RWPE2 (cell line): ENCODE measurements around the gene CHRM1.

Source experiments
- ATAC-seq: fragments of 200-7000 bp; cut with Tn5 transposase; 3 replicates; pipeline ENCODE4 v1.9.1; 2021; ENCODE audit warnings: low read depth
- DNase-seq: peaks from one replicate; pipeline ENCODE4 v3.0.0-alpha.2; 2020; ENCODE audit warnings: low spot score
- H3K27ac ChIP-seq: fragments of 450-650 bp; 2 replicates; pipeline ENCODE4 v1.5.1; 2017; ENCODE audit warnings: mild to moderate bottlenecking; ENCODE audit not compliant: poor library complexity, severe bottlenecking
- H3K27me3 ChIP-seq: fragments of 250-450 bp; sonication (Bioruptor Pico); 2 replicates; pipeline ENCODE4 v1.5.1; 2021; ENCODE audit warnings: mild to moderate bottlenecking, moderate library complexity; ENCODE audit not compliant: insufficient read depth, poor library complexity, severe bottlenecking
- H3K36me3 ChIP-seq: fragments of 250-450 bp; sonication (Bioruptor Pico); 2 replicates; pipeline ENCODE4 v1.5.1; 2020; ENCODE audit warnings: low read depth, mild to moderate bottlenecking, moderate library complexity
- H3K4me1 ChIP-seq: fragments of 250-450 bp; sonication (Bioruptor Pico); 2 replicates; pipeline ENCODE4 v1.5.1; 2021; ENCODE audit warnings: mild to moderate bottlenecking, moderate library complexity; ENCODE audit not compliant: insufficient read depth, poor library complexity, severe bottlenecking
- H3K4me3 ChIP-seq: fragments of 250-450 bp; sonication (Bioruptor Pico); 2 replicates; pipeline ENCODE4 v1.5.1; 2021; ENCODE audit warnings: mild to moderate bottlenecking, moderate library complexity; ENCODE audit not compliant: severe bottlenecking
- H3K9me3 ChIP-seq: fragments of 250-450 bp; sonication (Bioruptor Pico); 2 replicates; pipeline ENCODE4 v1.5.1; 2021; ENCODE audit warnings: mild to moderate bottlenecking, moderate library complexity; ENCODE audit not compliant: severe bottlenecking
- TF ChIP-seq, protein P1 (sequence below): fragments of 450-650 bp; IDR thresholded peaks from one replicate; pipeline ENCODE4 v1.5.1; 2017; ENCODE audit warnings: mild to moderate bottlenecking, moderate library complexity; ENCODE audit not compliant: poor library complexity, severe bottlenecking

CHRM1 gene

GRCh38 chr11:62896049-62896448 lies 25.1 kb downstream of the CHRM1 start:
- Histone ChIP-seq H3K27me3 (no peaks in the 10 kb centered on the region), H3K27ac (no peak overlapping the region), H3K9me3 (no peaks in the 10 kb centered on the region), H3K36me3 (no peaks in the 10 kb centered on the region), H3K4me3 (no peak overlapping the region), H3K4me1 (no peaks in the 10 kb centered on the region)
- DNase-seq (no peak), ATAC-seq (no peak)
- TF ChIP-seq, protein P1, sequence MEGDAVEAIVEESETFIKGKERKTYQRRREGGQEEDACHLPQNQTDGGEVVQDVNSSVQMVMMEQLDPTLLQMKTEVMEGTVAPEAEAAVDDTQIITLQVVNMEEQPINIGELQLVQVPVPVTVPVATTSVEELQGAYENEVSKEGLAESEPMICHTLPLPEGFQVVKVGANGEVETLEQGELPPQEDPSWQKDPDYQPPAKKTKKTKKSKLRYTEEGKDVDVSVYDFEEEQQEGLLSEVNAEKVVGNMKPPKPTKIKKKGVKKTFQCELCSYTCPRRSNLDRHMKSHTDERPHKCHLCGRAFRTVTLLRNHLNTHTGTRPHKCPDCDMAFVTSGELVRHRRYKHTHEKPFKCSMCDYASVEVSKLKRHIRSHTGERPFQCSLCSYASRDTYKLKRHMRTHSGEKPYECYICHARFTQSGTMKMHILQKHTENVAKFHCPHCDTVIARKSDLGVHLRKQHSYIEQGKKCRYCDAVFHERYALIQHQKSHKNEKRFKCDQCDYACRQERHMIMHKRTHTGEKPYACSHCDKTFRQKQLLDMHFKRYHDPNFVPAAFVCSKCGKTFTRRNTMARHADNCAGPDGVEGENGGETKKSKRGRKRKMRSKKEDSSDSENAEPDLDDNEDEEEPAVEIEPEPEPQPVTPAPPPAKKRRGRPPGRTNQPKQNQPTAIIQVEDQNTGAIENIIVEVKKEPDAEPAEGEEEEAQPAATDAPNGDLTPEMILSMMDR = no peak

GRCh38 chr11:62895501-62895900 lies 25.7 kb downstream of the CHRM1 start:
- no peaks in the 10 kb centered on the region for H3K36me3 ChIP-seq
- H3K27me3 ChIP-seq = no peaks in the 10 kb centered on the region
- ATAC-seq = no peak
- H3K4me1 ChIP-seq = no peaks in the 10 kb centered on the region
- TF ChIP-seq, protein P1 = no peak
- no peak overlapping the region for H3K4me3 ChIP-seq
- DNase-seq = no peak
- no peak overlapping the region for H3K27ac ChIP-seq
- no peaks in the 10 kb centered on the region for H3K9me3 ChIP-seq

GRCh38 chr11:62892077-62892922 lies 28.9 kb downstream of the CHRM1 start:
- no peak overlapping the region for H3K4me3 ChIP-seq
- DNase-seq = no peak
- no peaks in the 10 kb centered on the region for H3K9me3 ChIP-seq
- ATAC-seq = no peak
- H3K36me3 ChIP-seq = peaks cover 23% of the 10 kb centered on the region
- no peaks in the 10 kb centered on the region for H3K27me3 ChIP-seq
- H3K4me1 ChIP-seq = no peaks in the 10 kb centered on the region
- TF ChIP-seq, protein P1 = no peak
- H3K27ac ChIP-seq = no peak overlapping the region

DNA sequence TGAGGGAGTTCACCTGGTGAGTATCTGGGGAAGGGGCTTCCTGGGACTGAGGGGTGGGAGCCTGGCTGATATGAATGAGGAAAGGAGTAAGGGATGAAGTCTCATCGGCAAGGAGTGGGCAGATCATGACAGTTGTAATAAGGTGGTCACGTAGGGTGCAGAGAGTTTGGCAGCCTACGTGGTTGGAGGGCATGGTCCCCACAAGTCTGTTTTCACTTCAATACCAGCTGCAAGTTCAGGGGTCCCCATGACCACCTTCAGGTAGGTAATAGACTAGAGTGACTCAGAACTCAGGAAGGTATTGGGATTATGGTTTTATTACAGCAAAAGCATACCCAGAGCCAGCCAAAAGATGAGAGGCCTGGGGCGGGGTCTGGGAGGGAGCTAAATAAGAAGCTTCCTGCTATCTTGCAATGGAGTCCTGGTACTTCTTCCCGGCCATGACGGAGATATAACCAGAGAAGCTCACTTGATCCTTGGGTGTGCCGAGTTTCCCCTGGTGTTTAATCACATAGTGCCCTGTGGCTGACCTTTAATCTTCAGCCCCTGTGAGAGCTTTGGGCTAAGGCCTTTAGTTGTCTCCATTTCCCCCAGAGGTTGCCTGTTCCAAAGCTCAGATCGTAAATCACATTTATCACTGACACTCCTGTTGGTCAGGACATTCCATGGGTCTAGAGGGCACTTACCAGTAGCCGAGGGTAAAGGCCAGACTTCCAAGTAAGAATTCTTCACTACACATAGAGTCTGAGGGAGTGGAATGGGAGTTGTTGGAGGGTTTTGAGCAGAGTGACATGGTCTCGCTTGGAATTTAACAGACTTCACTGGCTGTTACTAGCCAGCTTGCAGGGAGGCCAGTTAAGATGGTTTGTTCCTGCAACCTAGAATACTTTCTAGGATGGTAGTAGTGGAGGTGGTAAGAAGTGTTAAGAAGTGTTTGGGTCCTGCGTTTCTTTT lies 31.4 kb downstream of the CHRM1 start:
- DNase-seq (no peak), ATAC-seq (peak; percentile 55)
- Histone ChIP-seq H3K4me3 (no peak overlapping the region), H3K9me3 (no peaks in the 10 kb centered on the region), H3K4me1 (no peaks in the 10 kb centered on the region), H3K27me3 (no peaks in the 10 kb centered on the region), H3K36me3 (peaks cover 48% of the 10 kb centered on the region), H3K27ac (peak overlapping the region; percentile 42)
- TF ChIP-seq, protein P1 = no peak
